Measurements from ENCODE around the gene MTMR3.

The MTMR3 gene

DNA sequence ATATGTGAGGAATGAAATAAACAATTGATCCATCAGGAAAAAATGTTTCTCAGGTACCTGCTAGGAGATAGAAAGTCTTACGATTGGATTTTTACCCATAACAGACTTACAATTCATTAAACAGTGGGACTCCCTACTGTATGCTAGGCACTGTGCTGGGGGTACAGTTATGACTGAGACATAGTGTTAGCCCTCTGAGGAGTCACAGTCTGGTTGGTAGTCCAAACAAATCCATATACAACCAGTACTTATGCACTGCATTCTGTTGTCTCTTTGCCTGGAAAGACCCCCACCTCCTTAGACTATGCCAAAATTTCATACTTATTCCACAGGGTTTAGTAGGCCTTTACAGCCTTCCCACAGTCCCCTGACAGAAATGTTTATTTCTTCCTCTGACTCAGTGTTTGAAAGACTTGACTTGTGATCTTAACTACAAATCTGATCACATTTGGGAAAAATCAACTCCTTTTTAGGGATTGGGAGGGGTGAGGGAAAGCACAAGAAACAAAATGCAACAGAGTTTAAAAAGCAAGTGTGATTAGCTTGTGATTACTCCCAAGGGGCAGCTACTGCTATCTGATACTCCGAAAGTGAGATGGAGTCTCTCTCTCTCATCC is 127.9 kb downstream of the MTMR3 start:
- ATAC-seq (no peak), DNase-seq (no peak)
- Mint-ChIP-seq H3K4me3 (no peak overlapping the region), H3K27ac (no peak overlapping the region), H3K4me1 (no peaks in the 10 kb centered on the region), H3K27me3 (no peaks in the 10 kb centered on the region), H3K9me3 (no peaks in the 10 kb centered on the region)

- DNase-seq (no peak), ATAC-seq (no peak)
- Mint-ChIP-seq H3K4me3 (no peak overlapping the region), H3K27me3 (no peaks in the 10 kb centered on the region), H3K4me1 (no peaks in the 10 kb centered on the region), H3K9me3 (no peaks in the 10 kb centered on the region), H3K27ac (no peak overlapping the region)
Observed at GRCh38 chr22:30013201-30013600, 130.2 kb downstream of the MTMR3 start.

GRCh38 chr22:30014244-30014643 is 131.3 kb downstream of the MTMR3 start:
- DNase-seq, result no peak
- H3K27me3 Mint-ChIP-seq, result no peaks in the 10 kb centered on the region
- peak overlapping the region in 1 of 2 donors; percentile 64 for H3K27ac Mint-ChIP-seq
- no peak overlapping the region for H3K4me3 Mint-ChIP-seq
- H3K9me3 Mint-ChIP-seq, result no peaks in the 10 kb centered on the region
- no peak for ATAC-seq
- no peaks in the 10 kb centered on the region for H3K4me1 Mint-ChIP-seq

DNA sequence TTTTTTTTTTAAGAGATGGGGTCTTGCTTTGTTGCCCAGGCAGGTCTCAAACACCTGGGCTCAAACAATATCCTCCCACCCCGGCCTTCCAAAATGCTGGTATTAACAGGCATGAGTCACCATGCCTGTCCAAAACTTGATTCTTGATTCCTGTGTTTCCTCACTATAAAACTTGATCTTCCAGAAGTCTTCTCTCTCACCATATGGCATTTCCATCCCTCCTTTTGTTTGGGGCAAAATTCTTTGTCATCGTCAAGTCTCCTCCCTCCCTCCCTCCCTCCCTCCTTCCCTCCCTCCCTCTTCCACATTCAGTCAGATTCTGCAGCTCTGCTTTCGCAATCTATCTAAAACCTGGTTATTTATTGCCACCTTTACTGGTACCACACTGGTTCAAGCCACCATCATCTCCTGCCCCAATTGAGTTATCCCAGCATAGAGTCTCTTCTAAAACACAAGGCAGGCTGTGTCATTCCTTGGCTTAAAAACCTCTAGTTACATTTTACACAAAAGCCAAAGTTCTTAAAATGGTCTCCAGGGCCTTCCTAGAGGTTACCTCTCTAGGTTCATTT is 132.3 kb downstream of the MTMR3 start:
- ATAC-seq (no peak), DNase-seq (no peak)
- no peaks in the 10 kb centered on the region for H3K27me3 Mint-ChIP-seq
- H3K4me3 Mint-ChIP-seq, result no peak overlapping the region
- no peaks in the 10 kb centered on the region for H3K9me3 Mint-ChIP-seq
- no peaks in the 10 kb centered on the region for H3K4me1 Mint-ChIP-seq
- H3K27ac Mint-ChIP-seq, result no peak overlapping the region

- peaks cover 3% of the 10 kb centered on the region for H3K4me1 Mint-ChIP-seq
Observed at GRCh38 chr22:30015846-30016245, 132.9 kb downstream of the MTMR3 start.

GRCh38 chr22:30016596-30016995 is 133.6 kb downstream of the MTMR3 start:
- ATAC-seq (no peak), DNase-seq (no peak)
- Mint-ChIP-seq H3K27ac (no peak overlapping the region), H3K9me3 (no peaks in the 10 kb centered on the region), H3K4me3 (no peak overlapping the region), H3K27me3 (no peaks in the 10 kb centered on the region), H3K4me1 (peaks cover 10% of the 10 kb centered on the region)

More at GRCh38 chr22:30015846-30016245, 132.9 kb downstream of the MTMR3 start:
- no peaks in the 10 kb centered on the region for H3K9me3 Mint-ChIP-seq
- no peak for DNase-seq
- no peak overlapping the region for H3K4me3 Mint-ChIP-seq
- H3K27me3 Mint-ChIP-seq, result no peaks in the 10 kb centered on the region
- no peak for ATAC-seq
- H3K27ac Mint-ChIP-seq, result no peak overlapping the region

GRCh38 chr22:30017375-30018223 is 134.6 kb downstream of the MTMR3 start:
- ATAC-seq (no peak), DNase-seq (no peak)
- Mint-ChIP-seq H3K27ac (no peak overlapping the region), H3K9me3 (no peaks in the 10 kb centered on the region), H3K4me1 (peaks cover 18% of the 10 kb centered on the region), H3K27me3 (no peaks in the 10 kb centered on the region), H3K4me3 (no peak overlapping the region)

GRCh38 chr22:30020511-30020910 is 137.5 kb downstream of the MTMR3 start:
- ATAC-seq (no peak), DNase-seq (no peak)
- Mint-ChIP-seq H3K27me3 (no peaks in the 10 kb centered on the region), H3K27ac (no peak overlapping the region), H3K4me1 (peaks cover 29% of the 10 kb centered on the region), H3K4me3 (no peak overlapping the region), H3K9me3 (no peaks in the 10 kb centered on the region)

- Mint-ChIP-seq H3K4me1 (peaks cover 29% of the 10 kb centered on the region), H3K4me3 (no peak overlapping the region), H3K27ac (peak overlapping the region in 1 of 2 donors; percentile 56), H3K27me3 (no peaks in the 10 kb centered on the region), H3K9me3 (no peaks in the 10 kb centered on the region)
- ATAC-seq, result no peak
- DNase-seq, result no peak
Observed at GRCh38 chr22:30021338-30021737, 138.4 kb downstream of the MTMR3 start.

DNA sequence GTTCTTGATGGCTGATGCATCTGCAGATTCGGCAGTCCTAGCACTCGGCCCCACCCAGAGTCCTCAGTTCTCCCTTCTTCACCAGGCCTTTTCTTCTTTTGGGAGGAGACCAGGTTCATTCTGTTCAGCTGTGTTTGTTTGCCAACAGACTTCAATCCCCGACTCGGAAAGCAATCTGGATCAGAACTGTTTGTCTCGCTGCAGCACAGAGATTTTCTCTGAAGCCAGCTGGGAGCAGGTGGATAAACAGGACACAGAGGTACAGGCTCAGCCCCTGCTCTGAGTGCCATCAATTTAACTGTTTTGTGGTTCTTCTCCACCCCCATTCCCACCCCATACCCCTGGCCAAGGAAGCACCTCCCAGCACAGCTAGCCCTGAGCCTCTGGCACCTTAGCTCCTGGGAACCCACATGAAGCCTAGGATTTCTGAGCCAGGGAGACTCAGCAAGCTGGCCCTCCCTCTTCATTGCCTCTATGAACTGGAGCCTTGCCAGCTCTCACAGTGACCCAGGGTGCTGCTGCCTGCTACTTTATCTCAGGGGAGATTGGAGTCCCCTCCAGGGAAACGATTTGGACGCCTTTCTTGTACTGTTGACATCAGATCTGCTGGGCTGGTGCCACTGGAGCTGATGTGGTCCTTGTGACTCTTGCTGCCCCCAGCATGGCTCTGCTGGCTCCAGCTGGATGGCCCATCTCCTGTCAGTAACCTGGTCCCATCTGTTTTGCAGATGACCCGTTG is 139.1 kb downstream of the MTMR3 start:
- ATAC-seq, result no peak
- peaks cover 29% of the 10 kb centered on the region for H3K4me1 Mint-ChIP-seq

DNA sequence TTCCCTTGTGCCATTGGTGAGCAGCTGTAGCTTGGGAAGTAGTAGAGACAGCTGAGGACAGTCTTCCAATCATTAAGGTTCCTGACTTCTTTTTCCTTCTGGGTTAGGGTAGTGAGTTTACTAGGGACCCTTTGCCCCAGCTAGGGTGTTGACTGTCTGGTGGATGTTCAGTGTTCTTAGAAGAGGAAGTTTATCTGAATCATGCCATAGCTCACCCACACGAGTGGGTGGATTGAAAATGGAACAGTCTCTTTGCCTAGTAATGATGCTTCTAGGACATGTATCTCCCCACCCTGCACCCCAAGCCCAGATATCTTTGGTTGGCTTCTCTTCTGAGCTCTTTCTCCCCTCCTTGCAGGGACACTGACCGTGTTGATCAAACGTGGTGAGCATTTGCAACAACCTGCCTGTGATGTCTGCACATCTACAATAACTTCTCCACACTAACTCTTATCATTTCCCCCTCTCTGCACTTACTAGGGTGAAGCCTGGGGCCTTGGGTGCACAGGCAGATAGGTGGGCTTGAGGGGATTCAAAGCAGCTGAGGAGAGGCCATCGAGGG is 140.2 kb downstream of the MTMR3 start:
- DNase-seq, result no peak
- Mint-ChIP-seq H3K27ac (peak overlapping the region; percentile 47 to 77), H3K4me1 (peaks cover 29% of the 10 kb centered on the region), H3K9me3 (no peaks in the 10 kb centered on the region), H3K4me3 (peak overlapping the region in 1 of 2 donors; percentile 13), H3K27me3 (no peaks in the 10 kb centered on the region)
- ATAC-seq, result no peak

More for the DNA sequence above, 139.1 kb downstream of the MTMR3 start:
- no peak for DNase-seq
- Mint-ChIP-seq H3K9me3 (no peaks in the 10 kb centered on the region), H3K27me3 (no peaks in the 10 kb centered on the region), H3K4me3 (no peak overlapping the region), H3K27ac (peak overlapping the region; percentile 4 to 54)

DNA sequence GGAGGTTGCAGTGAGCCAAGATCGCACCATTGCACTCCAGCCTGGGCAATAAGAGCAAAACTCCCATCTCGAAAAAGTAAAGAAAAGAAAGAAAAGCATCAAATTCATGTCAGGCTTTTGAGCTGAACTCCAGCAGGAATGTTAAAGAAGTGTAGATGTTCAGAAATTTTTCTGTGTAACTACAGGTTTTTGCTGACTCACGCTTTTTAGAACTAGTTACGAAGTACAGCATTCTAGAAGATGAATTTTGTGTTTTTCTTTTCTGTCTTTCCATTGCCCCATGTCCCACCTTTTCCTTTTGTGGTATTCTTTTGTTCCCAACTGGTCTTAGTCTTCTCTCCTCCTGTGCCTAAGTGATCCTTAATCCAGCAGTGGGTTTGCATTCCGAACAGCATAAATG is 141.3 kb downstream of the MTMR3 start:
- ATAC-seq, result no peak
- Mint-ChIP-seq H3K4me3 (no peak overlapping the region), H3K27ac (no peak overlapping the region), H3K9me3 (no peaks in the 10 kb centered on the region), H3K27me3 (no peaks in the 10 kb centered on the region), H3K4me1 (peaks cover 29% of the 10 kb centered on the region)
- DNase-seq, result no peak

DNA sequence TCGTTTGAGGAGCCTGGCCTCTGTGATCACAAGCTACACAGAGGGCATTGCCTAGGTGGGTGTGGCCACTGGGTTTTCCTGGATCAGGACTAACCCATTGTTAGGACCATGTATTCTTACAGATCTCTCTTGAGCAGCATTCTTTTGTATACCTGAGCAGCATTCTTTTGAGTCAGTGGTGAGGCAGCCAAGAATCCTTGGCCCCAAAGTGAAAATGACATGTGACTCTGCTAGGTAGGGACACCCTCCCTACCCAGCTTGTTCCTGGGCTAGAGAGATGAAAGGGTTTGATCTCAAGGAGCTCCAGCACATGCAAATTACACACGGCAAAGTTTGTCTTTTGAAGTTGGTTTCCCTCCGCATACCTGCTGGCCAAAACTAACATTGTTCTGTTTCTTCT is 142.2 kb downstream of the MTMR3 start:
- ATAC-seq, result no peak
- H3K27me3 Mint-ChIP-seq, result no peaks in the 10 kb centered on the region
- peak overlapping the region in 1 of 2 donors; percentile 51 for H3K27ac Mint-ChIP-seq
- DNase-seq, result no peak
- no peaks in the 10 kb centered on the region for H3K9me3 Mint-ChIP-seq
- peaks cover 29% of the 10 kb centered on the region for H3K4me1 Mint-ChIP-seq
- H3K4me3 Mint-ChIP-seq, result no peak overlapping the region

GRCh38 chr22:30026756-30027155 is 143.8 kb downstream of the MTMR3 start:
- H3K4me1 Mint-ChIP-seq, result peaks cover 17% of the 10 kb centered on the region
- no peak overlapping the region for H3K4me3 Mint-ChIP-seq
- H3K27ac Mint-ChIP-seq, result peak overlapping the region in 1 of 2 donors; percentile 84
- DNase-seq (no peak), ATAC-seq (no peak)
- H3K27me3 Mint-ChIP-seq, result no peaks in the 10 kb centered on the region
- no peaks in the 10 kb centered on the region for H3K9me3 Mint-ChIP-seq

DNA sequence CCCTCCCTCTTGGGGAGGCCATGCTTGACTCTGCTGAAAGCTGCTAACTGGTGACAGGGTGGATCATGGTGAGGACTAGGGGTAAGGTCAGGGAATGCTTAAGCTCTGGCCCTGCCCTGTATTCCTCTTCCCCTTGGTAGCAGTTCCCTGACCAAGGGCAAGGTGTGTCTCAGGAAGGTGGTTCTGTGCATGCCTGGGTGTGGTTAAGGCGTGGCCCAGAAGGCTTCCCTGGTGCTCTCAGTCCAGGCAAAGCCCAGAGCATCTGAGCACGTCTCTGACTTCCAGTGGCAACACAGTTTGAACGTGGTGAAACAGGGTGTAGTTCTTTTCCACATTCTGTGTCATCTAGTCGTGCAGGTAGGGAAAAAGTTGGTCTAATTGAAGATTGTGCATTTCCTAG is 144.2 kb downstream of the MTMR3 start:
- peaks cover 15% of the 10 kb centered on the region for H3K4me1 Mint-ChIP-seq
- peak overlapping the region in 1 of 2 donors; percentile 84 for H3K27ac Mint-ChIP-seq
- H3K27me3 Mint-ChIP-seq, result no peaks in the 10 kb centered on the region
- no peak overlapping the region for H3K4me3 Mint-ChIP-seq
- DNase-seq (no peak), ATAC-seq (no peak)
- H3K9me3 Mint-ChIP-seq, result no peaks in the 10 kb centered on the region
